Suppressor macrophage (primary cell): ENCODE results near the gene ZNF33B.
"Not testable (repeated sequence)": the region's sequence is repeated elsewhere in the genome, so short reads cannot be mapped to it uniquely, and the experiment has no call there.

Experiments used
- DNase-seq, 4 experiments: peaks; one replicate each; pipeline ENCODE4 v3.0.0-alpha.2; 2020 to 2022

Gene ZNF33B

DNA sequence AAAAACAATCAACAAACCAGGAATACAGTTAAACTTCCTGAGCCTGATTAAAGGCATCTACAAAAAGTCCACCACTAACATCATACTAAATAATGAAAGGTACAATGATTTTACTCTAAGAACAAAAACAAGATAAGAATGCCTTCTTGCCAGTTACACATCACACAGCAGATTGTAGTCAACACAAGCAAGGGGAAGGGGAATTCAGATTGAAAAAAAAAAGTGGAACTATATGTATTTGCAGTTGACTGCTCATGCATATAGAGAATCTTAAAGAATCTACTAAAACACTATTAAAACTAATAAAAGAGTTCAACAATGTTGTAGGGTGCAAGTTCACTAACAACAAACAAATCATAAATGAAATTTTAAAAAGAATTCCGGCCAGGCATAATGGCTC, 28.5 kb downstream of the ZNF33B start:
- no peak for DNase-seq

DNA sequence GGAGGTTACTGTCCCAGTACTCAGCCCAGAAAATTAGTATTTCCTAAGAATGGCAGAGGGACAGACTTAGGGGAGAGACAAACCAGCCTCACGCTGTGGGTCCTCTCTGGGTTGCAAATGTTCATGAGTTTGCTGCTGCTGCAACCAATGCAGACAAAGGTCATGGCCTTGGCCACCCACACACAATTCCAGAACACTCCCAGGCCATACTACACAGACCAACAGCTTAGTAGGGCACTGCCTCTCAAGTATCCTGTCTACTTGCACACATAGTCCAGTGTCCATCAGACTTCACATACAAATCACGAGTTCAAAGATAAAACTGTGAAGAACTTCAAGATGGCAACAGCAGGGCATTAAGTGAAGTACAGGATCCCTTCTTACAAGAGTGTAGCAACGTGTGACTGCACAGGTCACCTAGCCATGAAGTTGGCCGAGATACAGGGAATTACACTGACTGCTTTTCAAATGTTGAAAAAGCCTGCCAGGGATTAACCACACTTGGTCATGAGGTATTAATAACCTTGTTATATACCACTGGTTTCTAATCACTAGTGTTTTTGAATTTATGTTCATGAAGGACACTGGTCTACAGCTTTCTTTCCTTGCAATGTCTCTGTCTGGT, 40.0 kb downstream of the ZNF33B start:
- DNase-seq, result no peak

DNA sequence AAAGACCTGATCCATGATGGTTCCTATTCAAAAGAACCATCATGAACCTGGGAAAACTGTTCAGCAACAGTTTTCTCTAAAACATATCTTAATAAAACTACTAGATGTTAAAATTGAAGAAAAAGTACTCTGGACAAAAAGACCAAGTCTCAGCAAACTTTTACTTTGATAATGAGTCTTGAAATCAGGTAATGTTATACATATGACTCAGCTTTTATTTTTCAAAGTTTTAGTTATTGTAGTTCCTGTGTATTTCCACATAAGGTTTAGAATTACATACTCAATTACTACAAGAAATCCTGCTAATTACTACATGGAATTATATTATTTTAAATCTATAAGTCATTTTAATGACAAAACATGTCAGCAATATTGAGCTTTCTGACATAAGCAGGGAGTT, 42.2 kb downstream of the ZNF33B start:
- no peak for DNase-seq

DNA sequence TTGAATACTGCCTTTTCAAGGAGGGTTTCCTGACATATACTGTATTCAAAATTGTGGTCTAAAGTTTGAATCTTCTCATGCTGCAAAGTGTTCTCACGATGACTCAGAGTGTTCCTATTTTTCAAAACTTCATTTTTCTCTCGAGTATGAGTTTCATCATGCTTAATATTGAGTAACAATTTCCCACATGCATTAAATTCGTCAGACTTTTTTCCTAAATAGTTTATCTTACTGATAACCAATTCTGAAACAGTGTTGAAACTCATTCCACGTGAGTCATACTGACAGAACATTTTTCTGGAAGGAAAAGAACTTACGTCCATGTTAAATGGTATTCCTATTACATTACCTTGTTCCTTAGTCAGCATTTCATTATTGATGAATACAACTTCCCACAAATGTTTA, 44.1 kb downstream of the ZNF33B start:
- peak in 2 of 4 experiments; percentile 16 to 42 for DNase-seq

DNA sequence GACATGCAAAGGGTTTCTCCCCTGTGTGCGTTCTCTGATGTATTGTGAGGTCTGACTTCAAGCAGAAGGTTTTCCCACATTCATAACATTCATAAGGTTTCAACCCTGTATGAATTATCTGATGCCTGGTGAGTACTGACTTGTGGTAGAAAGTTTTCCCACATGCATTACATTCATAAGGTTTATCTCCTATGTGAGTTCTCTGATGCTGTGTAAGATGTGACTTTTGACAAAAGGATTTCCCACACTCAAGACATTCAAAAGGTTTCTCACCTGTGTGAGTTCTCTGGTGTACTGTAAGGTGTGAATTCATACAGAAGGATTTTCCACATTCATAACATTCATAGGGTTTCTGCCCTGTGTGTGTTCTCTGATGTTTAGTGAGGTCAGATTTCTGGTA, 45.1 kb downstream of the ZNF33B start:
- DNase-seq, result no peak

DNA sequence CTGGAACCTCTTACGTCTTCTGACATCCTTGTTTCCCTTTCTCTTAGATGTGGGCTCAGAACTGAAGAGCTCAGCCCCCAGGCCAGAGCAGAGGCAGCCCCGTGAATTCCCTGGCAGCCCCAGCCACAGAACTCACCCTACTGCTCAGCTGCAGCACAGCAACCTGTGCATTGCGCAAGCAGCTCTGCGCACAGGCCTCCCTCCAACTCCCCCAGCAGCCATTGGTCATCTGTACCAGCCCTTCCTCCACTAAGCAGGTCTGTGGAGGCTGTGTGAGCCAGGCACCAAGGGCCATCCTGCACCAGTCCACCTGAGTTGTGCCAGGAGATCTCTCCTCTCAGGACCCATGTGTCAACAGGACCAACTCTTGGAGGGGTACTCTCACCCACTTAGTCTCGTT, 54.5 kb downstream of the ZNF33B start:
- DNase-seq, result no peak

DNA sequence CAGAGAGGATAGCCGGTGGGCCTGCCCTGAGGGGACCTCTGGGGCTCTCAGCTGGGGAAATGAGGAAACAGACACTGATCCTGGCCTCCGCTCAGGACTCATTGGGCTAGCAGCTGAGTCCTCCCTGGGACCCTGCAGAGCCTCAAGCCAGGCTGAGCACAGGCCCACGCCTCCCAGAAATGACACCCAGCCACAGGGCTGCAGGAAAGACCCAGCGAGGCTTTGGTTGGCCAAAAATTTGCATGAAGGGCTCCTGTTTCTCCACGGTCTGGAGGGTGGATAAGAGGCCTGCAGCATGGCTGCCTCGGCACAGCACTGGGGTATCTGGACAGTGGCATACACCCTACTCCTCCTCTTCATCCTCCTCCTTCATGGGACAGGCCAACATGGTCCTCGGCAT, 60.4 kb downstream of the ZNF33B start:
- no peak for DNase-seq

DNA sequence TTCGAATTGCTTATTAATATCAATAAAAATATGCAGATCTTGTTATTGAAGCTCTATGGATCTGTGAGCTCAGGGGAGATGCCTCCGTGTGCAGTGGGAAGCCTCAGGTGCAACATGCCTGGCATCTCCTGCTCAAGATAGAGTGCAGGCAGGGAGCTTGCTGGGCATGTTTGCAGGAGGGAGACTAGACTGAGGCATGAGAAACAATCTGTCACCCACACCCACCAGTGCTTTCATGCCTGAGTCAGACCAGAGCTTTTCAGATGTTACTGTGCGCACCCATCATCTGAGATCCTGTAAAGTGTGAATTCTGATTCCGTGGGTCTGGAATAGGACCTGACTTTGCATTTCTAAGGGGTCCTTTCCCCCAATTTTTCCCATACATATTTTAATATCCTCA, 62.0 kb downstream of the ZNF33B start:
- no peak for DNase-seq

DNA sequence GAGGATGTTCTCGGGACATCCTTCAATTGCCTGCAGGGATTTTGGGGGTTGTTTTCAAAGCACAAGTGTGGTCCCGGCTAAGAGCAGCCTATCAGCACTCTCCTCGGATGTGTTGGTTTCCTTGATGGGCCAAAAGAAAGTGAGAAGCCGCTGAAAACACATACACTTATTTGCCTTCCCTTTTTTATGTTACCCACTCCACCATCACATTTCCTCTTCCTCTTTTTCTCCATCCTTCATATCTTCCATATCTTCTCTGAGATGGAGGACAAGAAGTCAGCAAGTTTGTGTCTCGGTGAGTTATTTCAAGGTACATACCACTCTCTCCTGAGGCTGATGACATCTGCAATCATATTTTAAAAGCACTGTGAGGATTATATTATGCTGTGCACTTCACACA, 64.0 kb downstream of the ZNF33B start:
- peak in 1 of 4 experiments; percentile 1 for DNase-seq

DNA sequence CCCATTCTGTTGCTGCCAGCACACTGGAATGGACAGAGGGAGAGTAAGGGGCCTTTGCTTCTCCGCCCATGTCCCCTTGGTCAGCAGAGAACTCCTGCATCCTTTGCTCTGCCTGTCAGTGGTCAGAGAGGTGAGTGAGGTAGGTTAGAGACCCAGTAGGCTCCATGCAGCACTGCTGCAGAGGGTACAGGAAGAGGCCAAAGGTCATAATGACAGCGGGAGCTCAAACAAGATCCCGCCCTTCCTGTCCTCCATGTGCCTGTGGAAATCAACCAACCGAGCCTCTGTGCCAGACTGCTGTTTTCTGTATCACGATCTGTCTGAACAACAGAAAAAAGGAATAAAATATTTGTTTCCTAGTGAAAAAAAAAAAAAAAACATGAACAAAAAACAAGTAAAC, 81.4 kb downstream of the ZNF33B start:
- no peak for DNase-seq

DNA sequence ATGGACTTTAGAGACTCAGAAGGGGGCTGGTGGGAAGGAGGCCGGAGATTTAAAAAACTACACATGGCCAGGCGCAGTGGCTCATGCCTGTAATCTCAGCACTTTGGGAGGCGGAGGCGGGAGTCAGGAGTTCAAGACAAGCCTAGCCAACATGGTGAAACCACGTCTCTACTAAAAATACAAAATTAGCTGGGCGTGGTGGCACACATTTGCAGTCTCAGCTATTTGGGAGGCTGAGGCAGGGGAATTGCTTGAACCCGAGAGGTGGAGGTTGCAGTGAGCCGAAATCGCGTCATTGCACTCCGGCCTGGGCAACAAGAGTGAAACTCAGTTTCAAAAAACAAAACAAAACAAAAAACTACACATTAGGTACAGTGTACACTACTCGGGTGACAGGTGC, 84.8 kb downstream of the ZNF33B start:
- DNase-seq, result not testable (repeated sequence)

DNA sequence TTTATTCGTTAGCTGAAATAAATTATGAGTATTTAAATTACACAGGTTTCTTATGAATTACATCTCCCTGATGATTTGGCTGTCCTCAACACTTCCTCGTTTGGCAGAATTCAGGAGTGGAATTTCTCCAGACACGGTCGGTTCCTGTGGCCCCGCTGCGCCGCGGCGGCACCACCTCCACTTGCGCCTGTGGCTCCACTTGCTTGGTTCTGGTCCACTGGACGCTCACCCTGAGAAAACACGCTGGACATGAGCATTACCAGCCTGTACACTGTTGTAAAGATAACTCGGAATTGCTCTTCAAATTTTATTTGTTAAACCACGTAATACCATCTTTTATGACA, 85.3 kb downstream of the ZNF33B start:
- no peak for DNase-seq

DNA sequence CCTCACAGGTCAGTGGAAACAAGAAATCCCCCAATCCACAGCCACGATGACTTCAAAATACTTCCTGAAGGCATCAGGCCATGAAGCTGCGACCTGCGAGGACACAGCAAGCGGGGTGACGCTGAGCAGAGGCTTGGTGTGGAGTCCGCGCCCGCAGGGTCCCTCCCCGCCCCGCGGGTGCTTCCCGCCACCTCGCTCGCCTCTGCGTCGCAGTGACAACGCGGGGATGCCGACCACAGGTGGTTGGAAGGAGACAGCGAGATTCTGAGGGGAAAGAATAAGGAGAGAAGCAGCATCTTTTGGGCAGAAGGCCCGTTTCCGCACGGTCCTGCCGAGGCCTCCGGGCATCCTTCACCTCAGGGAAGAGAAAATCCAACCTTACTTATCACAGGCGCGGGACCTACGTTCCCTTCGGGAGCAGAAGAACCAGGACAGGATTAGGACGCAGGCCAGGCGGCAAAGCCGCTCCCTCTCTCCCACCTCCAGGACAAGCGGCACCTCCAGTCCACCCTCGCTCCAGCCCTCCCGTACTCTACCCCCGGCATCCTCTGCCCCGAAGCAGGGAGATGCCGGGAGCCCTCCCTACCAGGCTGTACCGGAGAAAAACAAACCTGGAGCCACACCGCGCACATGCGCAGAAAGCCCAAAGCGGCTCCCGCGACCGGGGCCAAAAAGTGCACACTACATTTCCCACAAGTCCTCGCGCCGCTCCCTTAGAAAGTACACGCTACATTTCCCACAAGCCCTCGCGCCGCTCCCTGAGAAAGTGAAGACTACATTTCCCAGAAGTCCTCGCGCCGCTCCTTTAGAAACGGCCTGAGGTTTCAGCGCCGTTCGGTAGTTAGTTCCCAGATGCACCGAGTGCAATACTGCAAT, 85.9 kb downstream of the ZNF33B start:
- DNase-seq, result peak; percentile 97 to 98 (median 97)

DNA sequence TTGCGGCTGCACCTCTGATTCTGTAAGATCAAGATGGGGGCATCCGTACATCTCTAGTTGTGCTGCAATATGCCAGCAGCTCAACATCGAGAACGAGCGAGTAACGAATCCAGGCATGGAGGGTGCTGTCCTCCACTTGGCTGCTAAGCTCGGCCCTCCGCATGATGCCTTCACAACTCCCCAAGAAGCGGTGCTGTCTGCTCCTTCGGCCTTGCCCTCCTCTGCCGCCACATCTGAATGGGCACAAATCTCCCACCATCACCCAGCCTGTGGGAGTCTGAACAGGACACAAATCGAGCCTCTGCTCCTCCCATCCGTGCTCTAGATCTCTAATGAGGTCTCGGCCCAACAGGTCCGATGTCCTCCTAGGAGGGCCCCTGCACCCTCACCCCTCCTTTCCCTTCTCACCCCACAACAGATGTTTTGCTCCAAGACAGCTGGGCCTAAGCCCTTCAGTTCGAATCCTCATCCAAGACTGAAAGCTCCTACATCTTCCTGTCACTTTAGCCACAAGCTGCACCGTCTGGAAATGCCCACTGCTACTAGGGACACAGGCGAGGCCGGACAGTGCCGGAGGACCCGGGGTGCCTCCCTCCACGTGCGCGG, 86.7 kb downstream of the ZNF33B start:
- DNase-seq, result no peak

DNA sequence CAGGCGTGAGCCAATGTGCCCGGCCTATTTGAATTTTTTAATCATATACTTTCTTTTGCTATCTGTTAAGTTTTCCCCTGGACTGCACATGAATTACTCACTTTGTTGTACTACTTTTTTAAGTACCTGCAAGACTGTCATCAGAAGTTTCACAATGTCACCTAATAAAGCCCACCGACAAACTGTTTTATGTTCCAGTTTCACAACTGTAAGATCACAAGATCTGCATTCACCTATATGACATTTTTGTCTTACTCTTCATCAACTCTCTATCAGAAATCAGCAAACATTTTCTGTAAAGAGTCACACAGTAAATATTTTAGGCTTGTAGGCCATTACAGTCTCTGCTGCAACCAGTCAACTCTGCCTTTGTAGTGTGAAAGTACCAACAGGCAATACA, 88.5 kb downstream of the ZNF33B start:
- DNase-seq, result no peak

DNA sequence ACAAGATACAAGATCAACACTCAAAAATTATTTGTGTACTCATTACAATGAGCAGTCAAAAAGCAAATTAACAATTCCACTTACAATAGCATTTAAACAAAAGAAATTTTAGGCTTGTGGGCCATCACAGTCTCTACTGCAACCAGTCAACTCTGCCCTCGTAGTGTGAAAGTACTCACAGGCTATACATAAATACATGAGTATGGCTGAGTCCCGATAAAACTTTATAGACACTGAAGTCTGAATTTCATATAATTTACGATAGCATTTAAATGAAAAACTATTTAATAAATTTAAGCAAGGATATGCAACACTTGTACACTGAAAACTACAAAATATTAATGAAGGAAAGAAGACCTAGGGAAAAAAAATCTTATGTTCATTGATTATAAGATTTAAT, 90.1 kb downstream of the ZNF33B start:
- DNase-seq, result no peak

DNA sequence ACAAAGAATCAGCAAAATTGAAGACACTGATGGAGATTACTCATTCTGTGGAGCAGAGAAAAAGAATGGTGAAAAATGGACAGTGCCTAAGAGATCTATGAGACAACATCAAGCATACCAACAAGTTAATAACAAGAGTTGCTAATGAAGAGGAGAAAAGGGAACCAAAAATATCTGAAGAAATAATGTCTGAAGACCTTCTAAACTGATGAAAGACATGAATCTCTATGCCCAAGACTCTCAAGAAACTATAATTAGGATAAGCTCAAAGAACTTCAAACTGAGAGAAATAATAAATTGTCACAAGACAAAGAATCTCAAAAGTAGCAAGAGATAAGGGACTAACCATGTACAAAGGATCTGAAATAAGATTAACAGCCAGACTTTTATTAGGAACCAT, 93.4 kb downstream of the ZNF33B start:
- no peak for DNase-seq

DNA sequence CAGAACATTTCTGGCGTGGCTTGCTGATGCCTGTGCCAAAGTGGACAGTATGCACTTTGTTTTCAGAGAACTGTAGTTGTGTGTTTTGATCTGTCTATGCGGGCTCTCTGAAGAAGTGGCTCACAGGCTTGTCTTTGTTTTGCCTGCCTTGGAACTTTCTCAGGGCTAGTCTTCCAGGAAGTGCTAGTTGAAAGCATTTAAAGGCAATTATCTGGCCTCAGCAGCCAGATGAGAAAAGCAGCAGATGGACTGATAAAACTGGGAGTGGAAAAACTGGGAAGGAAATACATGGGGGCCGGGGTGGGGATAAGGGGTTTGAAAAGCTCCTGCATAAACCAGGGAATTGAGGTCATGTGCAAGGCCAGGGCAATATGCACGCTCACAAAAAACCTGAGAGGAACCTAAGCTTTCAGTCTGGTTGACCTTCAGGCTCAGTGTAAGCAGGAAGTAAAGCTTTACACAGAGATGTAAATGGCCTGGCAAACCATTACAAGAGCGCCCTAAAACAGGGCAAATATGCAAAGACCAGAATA, 94.5 kb downstream of the ZNF33B start:
- DNase-seq, result no peak
